ENCODE data around the gene ALG3.

Gene ALG3

DNA sequence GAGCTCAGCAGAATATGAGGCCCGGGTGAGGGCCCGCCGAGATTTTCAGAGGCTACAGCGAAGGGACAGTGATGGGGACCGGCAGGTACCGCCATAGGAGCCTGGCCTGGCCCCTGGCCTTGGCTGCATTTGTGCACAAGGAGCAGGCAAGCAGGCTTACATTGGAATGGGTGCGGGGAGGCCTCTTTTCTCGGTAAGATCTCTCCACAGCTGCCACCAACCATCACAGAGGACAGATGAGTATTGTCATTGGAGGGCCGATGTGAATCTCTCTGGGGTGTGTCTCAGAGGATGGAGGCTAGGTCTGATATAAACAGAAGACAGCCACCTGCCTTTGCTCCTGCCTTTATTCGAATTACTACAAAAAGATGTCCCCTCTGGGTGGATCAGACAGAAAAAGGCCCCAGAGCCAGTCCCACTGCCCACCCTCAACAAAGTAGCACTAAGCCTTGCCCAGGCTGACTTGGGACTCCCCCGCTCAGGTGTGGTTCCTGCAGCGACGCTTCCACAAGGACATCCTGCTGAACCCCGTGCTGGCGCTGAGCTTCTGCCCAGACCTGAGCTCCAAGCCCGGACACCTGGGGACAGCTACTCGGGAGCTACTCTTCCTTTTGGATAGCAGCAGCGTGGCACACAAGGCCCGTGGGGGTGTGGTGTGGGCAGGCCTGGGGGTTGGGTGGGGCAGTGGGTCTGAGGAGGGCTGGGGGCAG lies 13.9 kb downstream of the ALG3 start:
- no peak overlapping the region for H3K4me3 ChIP-seq (ENCODE audit: low read depth, low read length)
- no peak for DNase-seq (ENCODE audit: low read depth, low spot score)
- CTCF ChIA-PET, result interaction anchor here (0.7 to 1.3 kb wide), 3 partner anchors 9 to 214 kb away, joined by 3 to 4 read pairs (median 3); no protein-coding TSS in a partner anchor
- POLR2A ChIA-PET, result no interaction called here
- TF ChIP-seq, protein P1, sequence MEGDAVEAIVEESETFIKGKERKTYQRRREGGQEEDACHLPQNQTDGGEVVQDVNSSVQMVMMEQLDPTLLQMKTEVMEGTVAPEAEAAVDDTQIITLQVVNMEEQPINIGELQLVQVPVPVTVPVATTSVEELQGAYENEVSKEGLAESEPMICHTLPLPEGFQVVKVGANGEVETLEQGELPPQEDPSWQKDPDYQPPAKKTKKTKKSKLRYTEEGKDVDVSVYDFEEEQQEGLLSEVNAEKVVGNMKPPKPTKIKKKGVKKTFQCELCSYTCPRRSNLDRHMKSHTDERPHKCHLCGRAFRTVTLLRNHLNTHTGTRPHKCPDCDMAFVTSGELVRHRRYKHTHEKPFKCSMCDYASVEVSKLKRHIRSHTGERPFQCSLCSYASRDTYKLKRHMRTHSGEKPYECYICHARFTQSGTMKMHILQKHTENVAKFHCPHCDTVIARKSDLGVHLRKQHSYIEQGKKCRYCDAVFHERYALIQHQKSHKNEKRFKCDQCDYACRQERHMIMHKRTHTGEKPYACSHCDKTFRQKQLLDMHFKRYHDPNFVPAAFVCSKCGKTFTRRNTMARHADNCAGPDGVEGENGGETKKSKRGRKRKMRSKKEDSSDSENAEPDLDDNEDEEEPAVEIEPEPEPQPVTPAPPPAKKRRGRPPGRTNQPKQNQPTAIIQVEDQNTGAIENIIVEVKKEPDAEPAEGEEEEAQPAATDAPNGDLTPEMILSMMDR (IDR thresholded peaks at IDR 0.05; ENCODE audit: insufficient read depth, low read length, missing control alignments), result no peak

DNA sequence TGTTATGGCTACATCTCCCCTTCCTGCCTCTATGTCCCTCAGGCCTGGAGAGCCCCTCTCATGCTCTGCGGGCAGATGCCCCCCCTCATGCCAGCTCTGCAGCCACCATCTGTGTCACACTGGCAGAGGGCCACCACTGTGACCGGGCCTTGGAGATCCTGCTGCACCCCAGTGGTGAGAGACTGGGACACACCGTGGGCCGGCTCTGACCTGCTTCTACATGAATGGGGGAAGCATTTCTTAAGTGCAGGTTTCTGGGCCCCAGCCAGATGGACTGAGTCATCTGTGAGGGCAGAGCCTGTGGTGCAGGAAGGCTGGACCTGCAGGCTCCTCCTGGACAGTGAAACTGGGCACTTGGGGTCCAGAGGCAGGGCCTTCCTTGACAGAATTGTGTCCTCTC lies 14.5 kb downstream of the ALG3 start:
- TF ChIP-seq, protein P1 (IDR thresholded peaks at IDR 0.05; ENCODE audit: insufficient read depth, low read length, missing control alignments), result no peak
- DNase-seq (ENCODE audit: low read depth, low spot score), result peak; percentile 9
- no peak overlapping the region for H3K4me3 ChIP-seq (ENCODE audit: low read depth, low read length)
- POLR2A ChIA-PET, result no interaction called here
- CTCF ChIA-PET, result interaction anchor here (0.7 to 1.3 kb wide), 3 partner anchors 9 to 214 kb away, joined by 3 to 4 read pairs (median 3); no protein-coding TSS in a partner anchor

DNA sequence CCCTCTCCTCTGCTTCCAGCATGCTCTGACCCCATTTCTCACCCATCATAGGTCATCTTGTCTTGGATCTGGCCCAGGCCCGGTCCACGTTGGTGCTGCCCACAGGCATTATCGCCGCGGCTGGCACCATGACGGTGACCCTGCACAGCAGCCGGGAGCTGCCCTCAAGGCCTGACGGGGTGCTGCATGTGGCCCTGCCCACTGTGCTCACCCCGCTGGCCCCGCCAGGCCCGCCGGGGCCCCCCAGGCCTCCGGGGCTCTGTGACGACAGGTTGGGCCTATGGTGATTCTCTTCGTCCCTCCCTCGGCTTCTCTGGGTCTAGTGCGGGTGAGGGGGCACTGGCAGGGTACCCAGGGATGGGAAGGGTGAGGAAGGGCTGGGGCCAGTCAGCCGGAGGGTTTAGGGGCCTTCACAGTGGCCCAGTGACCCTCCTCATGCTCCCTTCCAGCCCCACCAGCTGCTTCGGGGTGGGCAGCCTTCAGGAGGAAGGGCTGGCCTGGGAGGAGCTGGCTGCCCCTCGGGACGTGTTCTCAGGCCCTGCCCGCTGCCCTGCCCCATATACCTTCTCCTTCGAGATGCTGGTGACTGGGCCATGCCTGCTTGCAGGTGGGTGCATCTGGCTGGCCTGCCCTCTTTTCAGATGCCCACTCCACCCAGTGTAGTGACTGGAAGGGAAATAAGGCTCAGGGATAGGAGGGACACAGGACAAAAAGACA lies 15.5 kb downstream of the ALG3 start:
- ChIA-PET POLR2A (no interaction called here), CTCF (interaction anchor here (1.1 to 2.2 kb wide), 5 partner anchors 8 to 21 kb away, joined by 3 to 8 read pairs (median 4); partner anchors contain the start of gene EEF1AKMT4)
- no peak for DNase-seq (ENCODE audit: low read depth, low spot score)
- no peak overlapping the region for H3K4me3 ChIP-seq (ENCODE audit: low read depth, low read length)
- TF ChIP-seq, protein P1 (IDR thresholded peaks at IDR 0.05; ENCODE audit: insufficient read depth, low read length, missing control alignments), result no peak

DNA sequence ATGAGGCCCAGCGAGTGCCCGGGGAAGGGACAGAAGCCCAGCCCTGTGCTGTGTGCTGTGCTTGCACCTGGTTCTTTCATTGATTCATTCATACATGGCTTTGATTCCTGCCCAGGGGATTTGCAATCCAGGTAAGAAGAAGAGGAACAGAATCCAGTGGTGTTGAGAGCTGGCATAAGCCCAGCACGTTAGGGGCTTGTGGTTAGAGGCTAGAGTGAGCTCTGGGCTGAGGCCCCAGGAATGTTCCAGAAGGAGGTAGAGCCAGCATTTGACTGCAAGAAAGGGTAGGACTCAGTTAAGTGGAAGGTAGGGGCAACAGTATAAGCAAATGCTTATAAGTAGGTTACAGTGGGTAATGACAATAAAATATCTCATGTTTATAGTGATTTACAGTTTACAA lies 17.1 kb downstream of the ALG3 start:
- no peak for DNase-seq (ENCODE audit: low read depth, low spot score)
- CTCF ChIA-PET, result interaction anchor here (0.6 to 2.5 kb wide), 5 partner anchors 9 to 20 kb away, joined by 3 to 8 read pairs (median 4); partner anchors contain the start of gene EEF1AKMT4
- TF ChIP-seq, protein P1 (IDR thresholded peaks at IDR 0.05; ENCODE audit: insufficient read depth, low read length, missing control alignments), result no peak
- POLR2A ChIA-PET, result no interaction called here
- H3K4me3 ChIP-seq (ENCODE audit: low read depth, low read length), result no peak overlapping the region

DNA sequence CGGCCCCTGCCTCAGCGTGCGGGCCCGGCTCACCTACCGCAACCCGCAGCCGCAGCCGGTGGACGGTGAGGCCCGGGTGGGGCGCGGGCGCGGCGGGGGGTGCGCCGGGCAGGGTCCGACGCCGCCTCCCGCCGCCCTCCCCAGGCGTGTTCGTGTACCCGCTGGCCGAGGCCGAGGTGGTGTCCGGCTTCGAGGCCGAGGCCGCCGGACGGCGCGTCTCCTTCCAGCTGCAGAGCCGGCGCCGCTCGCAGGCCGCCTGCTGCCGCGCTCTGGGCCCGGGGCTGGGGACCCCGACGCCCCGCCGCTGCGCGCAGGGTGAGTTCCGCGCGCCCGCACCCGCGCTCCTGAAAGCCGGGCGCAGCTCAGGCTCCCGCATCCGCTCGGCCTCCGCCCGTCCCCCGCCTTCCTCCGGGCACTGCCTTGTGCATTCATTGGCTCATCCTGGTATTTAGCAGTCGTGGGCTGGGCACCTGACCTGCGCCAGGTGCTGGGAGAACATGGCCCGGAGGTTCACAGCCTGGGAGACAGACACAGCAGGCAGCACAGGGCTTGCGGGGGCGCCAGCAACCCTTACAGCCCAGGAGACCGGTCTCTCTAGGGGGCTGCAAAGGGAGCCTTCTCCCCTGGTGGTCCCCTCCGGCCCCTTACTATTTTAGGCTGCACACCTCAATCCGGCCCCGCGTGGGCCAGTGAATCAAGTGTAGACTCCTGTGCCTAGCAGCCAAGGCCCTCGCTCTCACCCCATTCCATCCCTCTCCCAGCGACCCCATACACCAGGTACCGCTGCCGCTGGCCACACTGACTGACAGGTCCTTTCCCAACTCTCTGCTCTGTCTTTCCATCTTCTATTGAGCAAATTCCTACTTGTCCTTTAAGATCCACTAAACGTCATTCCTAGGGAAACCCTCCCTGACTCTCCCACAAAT lies 17.9 kb downstream of the ALG3 start:
- H3K4me3 ChIP-seq (ENCODE audit: low read depth, low read length), result no peak overlapping the region
- TF ChIP-seq, protein P1 (IDR thresholded peaks at IDR 0.05; ENCODE audit: insufficient read depth, low read length, missing control alignments), result no peak
- CTCF ChIA-PET, result interaction anchor here (0.6 to 2.5 kb wide), 6 partner anchors 8 to 19 kb away, joined by 3 to 6 read pairs (median 5); no protein-coding TSS in a partner anchor
- POLR2A ChIA-PET, result no interaction called here
- no peak for DNase-seq (ENCODE audit: low read depth, low spot score)
